GM18498 (cell line): ENCODE results near the gene NRDE2.

Experiments used
- ATAC-seq: cut with Tn5 transposase; IDR thresholded peaks from one replicate; pipeline ENCODE4 v1.9.1; 2021; ENCODE audit warnings: mild to moderate bottlenecking, moderate library complexity; ENCODE audit not compliant: unreplicated experiment

Gene NRDE2

GRCh38 chr14:90331497-90332270 is at the start of gene NRDE2:
TSS of gene NRDE2 (minus strand) at chr14:90331941. CDS start at chr14:90331904, 37 bp downstream.
- peak; percentile 95 for ATAC-seq

- no peak for ATAC-seq
Measured at GRCh38 chr14:90381011-90381786, 49.5 kb upstream of the NRDE2 start.

GRCh38 chr14:90379106-90379505 is 47.4 kb upstream of the NRDE2 start:
- no peak for ATAC-seq

GRCh38 chr14:90378249-90378648 is 46.5 kb upstream of the NRDE2 start:
- ATAC-seq, result no peak

- ATAC-seq, result no peak
Measured at GRCh38 chr14:90375934-90376333, 44.2 kb upstream of the NRDE2 start.

- no peak for ATAC-seq
Measured at GRCh38 chr14:90374813-90375212, 43.1 kb upstream of the NRDE2 start.

- no peak for ATAC-seq
Measured at GRCh38 chr14:90373887-90374286, 42.1 kb upstream of the NRDE2 start.

GRCh38 chr14:90368946-90369721 is 37.4 kb upstream of the NRDE2 start:
- ATAC-seq, result no peak

GRCh38 chr14:90362558-90362896 is 30.8 kb upstream of the NRDE2 start:
- no peak for ATAC-seq

- no peak for ATAC-seq
Measured at GRCh38 chr14:90361865-90362557, 30.3 kb upstream of the NRDE2 start.

- ATAC-seq, result no peak
Measured at GRCh38 chr14:90358359-90358758, 26.6 kb upstream of the NRDE2 start.

- ATAC-seq, result no peak
Measured at GRCh38 chr14:90356925-90357324, 25.2 kb upstream of the NRDE2 start.

GRCh38 chr14:90355540-90356518 is 24.1 kb upstream of the NRDE2 start:
- no peak for ATAC-seq

GRCh38 chr14:90354551-90355298 is 23.0 kb upstream of the NRDE2 start:
- no peak for ATAC-seq

GRCh38 chr14:90349739-90350138 is 18.0 kb upstream of the NRDE2 start:
- ATAC-seq, result no peak

- ATAC-seq, result no peak
Measured at GRCh38 chr14:90348270-90348669, 16.5 kb upstream of the NRDE2 start.

GRCh38 chr14:90345239-90345557 is 13.5 kb upstream of the NRDE2 start:
- ATAC-seq, result no peak

- ATAC-seq, result no peak
Measured at GRCh38 chr14:90344331-90345238, 12.8 kb upstream of the NRDE2 start.
